DMS 273 (cell line): ENCODE measurements around the gene ADCY1.
"Not testable (repeated sequence)": the region's sequence is repeated elsewhere in the genome, so short reads cannot be mapped to it uniquely, and the experiment has no call there.

ENCODE experiments used
- DNase-seq: peaks from one replicate; lab custom pipeline; 2025; ENCODE audit not compliant: unreplicated experiment; lab: John Stamatoyannopoulos, UW

Gene ADCY1

GRCh38 chr7:45708046-45708950 is 134.1 kb downstream of the ADCY1 start:
- no peak for DNase-seq

DNA sequence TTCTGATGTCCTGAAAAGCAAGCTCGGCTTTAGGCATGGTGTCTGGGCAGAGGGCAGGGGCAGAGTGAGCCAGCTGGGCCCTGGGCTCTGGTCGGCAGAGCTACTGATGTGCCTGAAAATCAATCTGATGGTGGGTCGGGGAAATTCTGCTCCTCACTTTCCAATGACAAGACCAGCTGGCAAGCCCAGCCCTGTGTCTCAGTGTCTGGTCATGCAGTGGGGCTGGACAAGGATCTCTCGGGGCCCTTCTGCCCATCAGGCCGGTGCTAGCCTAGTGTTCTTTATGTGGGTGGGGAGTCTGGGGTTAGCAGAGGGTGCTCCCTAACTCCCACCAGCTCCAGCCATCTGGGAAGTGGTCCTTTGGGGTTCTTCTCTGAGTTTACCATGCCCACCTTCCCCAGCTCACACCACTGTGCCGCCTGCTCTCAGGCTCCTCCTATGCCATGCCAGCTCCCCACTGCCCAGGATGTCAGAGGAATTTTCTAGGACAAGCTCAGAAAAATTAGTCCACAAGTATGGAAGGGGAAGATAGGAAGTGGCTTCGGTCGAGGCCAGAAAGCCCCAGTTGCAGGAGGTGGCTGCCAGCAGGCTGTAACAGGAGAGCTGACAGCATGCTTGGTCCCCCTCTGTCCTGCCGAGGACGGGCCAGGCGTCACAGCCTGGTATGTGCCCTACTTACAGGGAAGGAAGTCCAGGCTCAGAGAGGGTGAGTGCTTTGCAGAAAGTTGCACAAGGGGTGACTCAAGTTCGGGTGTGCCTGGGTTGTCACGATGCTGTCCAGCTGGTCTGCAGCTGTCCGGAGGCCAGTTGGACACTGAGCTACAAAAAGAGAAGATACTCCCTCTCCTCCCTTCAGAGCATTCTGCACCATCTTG is 135.2 kb downstream of the ADCY1 start:
- DNase-seq, result no peak

DNA sequence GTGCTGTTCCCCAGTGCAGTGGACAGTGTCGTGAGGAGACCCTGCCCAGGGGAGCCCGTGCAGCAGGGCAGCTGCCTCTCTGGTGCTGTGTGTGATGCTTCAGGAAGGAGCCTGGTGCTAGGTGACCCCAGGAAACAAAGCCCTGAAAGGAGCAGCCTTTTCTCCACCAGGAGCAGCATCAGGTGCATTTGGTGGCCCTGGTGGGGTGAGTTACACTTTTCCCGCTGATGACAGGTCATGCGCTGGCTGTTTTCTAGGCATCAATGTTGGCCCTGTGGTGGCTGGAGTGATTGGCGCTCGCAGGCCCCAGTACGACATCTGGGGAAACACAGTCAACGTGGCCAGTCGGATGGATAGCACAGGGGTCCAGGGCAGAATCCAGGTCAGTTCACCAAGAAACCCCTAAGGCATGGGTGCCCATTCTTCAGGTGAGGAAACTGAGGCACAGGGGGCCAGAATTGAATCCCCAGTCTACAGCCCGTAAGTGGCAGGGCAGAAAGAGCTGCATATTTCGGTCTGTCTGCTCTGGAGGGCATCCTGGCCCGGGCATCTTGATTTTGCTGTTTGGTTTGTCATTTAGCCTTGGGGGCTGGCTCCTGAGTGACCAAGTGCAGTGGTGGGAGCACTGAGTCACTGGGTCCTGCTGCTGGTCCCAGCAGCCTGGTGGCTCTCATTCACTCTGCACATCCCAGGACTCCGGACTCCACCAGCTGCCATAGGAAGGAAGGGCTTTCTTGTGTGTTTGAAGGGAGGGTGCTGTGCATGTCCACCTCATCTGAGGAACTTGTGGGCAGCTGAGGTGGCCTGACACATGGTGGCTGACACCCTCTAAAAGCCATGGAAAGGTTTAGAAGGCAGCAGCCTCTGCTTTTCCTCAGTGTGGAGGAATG is 136.3 kb downstream of the ADCY1 start:
- DNase-seq, result no peak

- no peak for DNase-seq
Observed at GRCh38 chr7:45711161-45711490, 137.0 kb downstream of the ADCY1 start.

- no peak for DNase-seq
Observed at GRCh38 chr7:45712057-45712689, 138.0 kb downstream of the ADCY1 start.

GRCh38 chr7:45712872-45713668 is 138.9 kb downstream of the ADCY1 start:
- DNase-seq, result no peak

DNA sequence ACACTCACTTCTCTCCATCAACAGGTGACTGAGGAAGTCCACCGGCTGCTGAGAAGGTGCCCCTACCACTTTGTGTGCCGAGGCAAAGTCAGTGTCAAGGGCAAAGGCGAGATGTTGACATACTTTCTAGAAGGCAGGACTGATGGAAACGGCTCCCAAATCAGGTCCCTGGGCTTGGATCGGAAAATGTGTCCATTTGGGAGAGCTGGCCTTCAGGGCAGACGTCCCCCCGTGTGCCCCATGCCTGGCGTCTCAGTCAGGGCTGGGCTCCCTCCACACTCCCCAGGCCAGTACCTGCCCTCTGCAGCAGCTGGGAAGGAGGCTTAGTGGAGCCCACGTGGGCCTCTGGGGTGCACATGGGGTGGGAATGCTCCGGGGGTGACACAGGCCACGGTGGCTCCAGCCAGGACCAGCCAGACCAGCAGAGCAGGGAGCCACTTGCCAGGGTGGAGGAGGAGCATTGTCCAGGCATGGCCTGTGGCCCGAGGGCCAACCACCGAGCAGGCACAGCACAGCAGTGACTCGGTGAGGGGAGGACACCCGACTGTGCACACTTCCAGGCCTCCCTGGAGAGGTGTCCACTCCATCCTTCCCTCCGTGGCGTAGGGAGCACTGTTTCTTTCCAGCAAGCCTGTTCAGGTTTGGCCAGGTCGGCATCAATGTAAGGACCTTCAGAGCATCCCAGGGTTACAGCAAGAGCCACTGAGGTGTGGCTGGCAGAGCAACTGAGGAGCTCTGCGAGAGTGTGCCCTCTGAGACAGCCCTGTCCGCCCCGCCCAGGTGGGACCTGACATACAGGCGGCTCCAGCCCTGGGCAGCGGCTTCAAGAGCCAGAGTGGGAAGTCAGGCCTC is 139.7 kb downstream of the ADCY1 start:
- DNase-seq, result no peak

DNA sequence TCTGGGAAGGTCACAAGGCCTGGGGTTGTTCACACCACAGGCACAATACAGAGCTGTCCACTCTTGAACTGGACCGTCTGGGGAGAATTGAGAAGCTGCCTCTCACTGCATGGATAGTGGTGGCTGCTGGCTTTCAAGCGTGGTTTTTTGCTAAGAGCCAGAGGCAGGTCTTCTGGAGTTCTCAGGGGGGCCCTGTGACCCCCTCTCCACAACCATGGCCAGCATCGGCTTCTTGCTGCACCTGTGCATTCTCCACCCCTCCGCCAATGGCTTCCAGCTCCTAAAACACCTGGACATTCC is 140.3 kb downstream of the ADCY1 start:
- no peak for DNase-seq

DNA sequence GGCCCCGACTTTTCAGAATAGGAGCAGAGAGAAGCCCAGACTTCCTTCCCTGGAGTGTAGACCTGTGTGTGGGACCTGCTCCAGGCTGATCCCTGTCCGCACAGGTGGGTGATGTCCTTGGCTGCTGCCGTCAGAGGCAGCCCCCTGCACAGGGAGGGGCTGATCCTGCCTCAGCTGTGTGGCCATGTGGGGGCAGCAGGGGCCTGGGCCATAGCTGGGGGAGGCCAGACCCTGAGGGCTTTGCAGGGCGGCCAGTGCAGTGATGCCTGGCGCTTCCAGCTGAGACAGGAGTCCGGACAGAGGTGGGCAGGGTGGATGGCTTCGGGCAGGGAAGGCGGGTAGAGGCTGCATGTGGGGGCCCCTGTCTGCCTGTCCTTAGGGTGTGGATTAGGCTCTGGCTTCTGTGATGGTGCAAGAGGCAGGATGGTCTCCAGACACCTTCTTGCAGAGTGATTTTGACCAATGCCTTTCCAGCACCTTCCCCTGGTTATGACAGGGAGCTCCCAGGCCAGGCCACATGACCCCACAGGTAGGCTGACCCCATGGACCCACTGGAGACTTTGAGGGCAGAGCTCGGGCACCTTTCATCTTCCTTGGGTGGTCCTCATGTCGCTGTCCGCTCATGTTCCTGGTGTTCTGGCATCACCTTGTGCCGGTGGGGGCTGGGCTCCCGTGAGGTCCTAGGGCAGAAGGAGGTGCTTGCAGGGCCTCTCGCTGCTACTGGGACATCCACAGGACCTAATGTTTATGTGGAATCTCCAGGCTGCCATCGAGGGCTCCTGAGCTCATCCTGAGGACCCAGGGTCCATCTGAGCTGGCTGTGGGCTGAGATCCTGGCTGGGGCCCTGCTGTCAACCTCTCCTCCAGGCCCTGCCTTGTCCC is 141.5 kb downstream of the ADCY1 start:
- DNase-seq, result no peak

- DNase-seq, result no peak
Observed at GRCh38 chr7:45716380-45717203, 142.4 kb downstream of the ADCY1 start.

- no peak for DNase-seq
Observed at GRCh38 chr7:45717537-45718235, 143.5 kb downstream of the ADCY1 start.

- no peak for DNase-seq
Observed at GRCh38 chr7:45718464-45719330, 144.5 kb downstream of the ADCY1 start.

DNA sequence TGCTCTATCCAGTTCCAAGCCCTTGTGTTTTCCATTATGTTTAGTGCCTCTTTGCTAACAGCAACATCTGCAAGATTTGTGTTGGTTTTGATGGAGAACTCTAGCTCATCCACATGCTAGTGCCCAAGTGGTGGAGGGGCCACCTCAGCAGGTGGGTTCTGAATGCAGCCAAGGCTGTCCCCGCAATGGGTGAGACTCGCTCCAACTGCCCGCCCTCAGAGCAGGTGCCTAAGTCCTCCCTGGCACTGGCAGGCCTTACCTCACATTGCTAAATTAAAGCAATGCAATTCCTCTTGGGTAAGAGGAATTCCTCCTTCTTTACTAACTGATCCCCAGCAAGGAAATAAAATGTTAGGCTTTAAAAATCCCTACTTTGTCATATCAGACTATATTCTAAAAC is 146.8 kb downstream of the ADCY1 start:
- no peak for DNase-seq

DNA sequence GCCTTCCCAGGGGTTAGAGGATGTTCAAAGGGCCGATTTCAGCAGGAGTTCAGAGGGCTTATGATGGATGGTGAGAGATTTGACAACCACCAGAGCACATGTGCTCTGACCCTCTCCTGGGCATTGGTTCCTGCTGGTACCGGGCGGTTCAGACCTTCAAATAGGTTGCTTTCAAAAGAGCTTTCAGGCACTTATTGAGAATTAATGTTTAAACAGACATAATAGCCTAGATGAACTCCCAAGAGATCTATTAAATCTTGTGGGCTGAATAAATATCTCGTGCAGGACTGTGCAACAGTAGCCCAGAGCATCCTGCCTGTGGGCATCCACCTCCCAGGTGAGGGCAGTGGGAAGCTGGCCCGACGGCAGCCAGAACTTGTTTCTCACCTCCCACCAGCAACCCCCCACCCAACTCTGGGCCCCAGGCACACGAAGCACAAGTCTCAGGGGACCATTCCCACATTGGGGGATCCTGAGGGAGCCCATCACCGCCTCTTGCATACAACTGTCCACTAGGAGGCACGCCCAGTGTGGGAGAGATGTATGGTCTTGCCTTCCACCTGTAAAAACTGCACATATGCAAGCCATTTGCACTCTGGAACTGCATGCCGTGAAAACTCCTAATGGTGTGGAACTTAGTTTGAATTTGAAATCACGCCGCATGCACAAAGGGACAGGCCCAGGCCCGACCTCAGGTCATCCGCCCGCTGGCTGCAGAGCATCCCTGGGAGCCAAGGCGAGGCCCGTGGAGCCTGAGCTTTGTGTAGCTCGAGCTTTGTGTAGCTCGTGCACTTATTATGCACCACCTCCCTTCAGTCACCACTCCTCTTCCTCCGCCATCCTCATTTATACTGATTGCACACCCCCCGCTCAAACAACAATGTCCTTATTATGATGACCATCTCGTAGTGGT is 147.8 kb downstream of the ADCY1 start:
- peak; percentile 37 for DNase-seq

- DNase-seq, result not testable (repeated sequence)
Observed at GRCh38 chr7:45725231-45725630, 151.1 kb downstream of the ADCY1 start.
